C4-2B (cell line): Measurements from ENCODE around the gene NIPA2.

Source experiments
- ZFX ChIP-seq: fragments of 450-650 bp; IDR thresholded peaks from 2 replicates; pipeline ENCODE4 v1.6.1; 2017
- TF ChIP-seq, protein P1 (sequence below): fragments of 450-650 bp; conservative IDR thresholded peaks from 2 replicates; pipeline ENCODE4 v1.5.1; 2017; ENCODE audit warnings: mild to moderate bottlenecking

DNA sequence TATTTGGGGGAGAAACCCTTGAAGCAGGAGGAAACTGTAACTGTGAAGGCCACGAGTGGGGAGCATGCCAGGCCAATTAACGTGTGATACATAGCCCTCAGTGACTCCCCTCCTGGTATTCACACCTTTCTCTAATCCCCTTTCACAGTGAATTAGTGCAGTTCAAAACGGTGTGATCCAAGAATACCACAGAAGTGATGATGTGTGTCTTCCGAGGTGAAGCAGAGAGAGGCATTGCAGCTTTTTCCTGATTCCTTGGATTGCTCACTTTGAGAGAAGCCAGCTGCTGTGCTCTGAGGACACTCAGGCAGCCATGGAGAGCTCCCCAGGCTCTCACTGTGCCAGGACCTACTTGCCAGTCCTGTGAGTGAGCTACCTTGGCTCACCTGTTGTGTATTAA is 17.3 kb downstream of the NIPA2 start:
- TF ChIP-seq, protein P1, sequence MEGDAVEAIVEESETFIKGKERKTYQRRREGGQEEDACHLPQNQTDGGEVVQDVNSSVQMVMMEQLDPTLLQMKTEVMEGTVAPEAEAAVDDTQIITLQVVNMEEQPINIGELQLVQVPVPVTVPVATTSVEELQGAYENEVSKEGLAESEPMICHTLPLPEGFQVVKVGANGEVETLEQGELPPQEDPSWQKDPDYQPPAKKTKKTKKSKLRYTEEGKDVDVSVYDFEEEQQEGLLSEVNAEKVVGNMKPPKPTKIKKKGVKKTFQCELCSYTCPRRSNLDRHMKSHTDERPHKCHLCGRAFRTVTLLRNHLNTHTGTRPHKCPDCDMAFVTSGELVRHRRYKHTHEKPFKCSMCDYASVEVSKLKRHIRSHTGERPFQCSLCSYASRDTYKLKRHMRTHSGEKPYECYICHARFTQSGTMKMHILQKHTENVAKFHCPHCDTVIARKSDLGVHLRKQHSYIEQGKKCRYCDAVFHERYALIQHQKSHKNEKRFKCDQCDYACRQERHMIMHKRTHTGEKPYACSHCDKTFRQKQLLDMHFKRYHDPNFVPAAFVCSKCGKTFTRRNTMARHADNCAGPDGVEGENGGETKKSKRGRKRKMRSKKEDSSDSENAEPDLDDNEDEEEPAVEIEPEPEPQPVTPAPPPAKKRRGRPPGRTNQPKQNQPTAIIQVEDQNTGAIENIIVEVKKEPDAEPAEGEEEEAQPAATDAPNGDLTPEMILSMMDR: no peak
- TF ChIP-seq ZFX: no peak
